T-helper 1 cell treated with Interleukin-12 subunit alpha and Interleukin-12 subunit beta and Interleukin-4 antibody, amounts not matched to agents 30 ng/mL and 1 ng/mL, for 36 hours (primary cell): Measurements from ENCODE around the gene OR4A15. TPM values are rescaled to one million over a fixed set of nuclear protein-coding genes. Genes with fewer than 3 reads are reported as not detected.

Experiments
- intact Hi-C: fragments of 100-400 bp; cut with micrococcal nuclease; formaldehyde crosslinking; loops from one replicate; pipeline ENCODE4 v1.15.1; 2024
- total RNA-seq: library from RNA; stranded (reverse); gene quantifications from 2 replicates; pipeline ENCODE4 v1.2.3, GENCODE V29; 2022

The OR4A15 gene
- total RNA-seq, result not detected in 2 replicates

- intact Hi-C loops, result no loop called here
Measured at GRCh38 chr11:55367674-55368073, at the start of gene OR4A15. Gene OR4A15, plus strand, starts transcription at chr11:55367974. Its CDS starts 0 bp downstream, at chr11:55367974.

DNA sequence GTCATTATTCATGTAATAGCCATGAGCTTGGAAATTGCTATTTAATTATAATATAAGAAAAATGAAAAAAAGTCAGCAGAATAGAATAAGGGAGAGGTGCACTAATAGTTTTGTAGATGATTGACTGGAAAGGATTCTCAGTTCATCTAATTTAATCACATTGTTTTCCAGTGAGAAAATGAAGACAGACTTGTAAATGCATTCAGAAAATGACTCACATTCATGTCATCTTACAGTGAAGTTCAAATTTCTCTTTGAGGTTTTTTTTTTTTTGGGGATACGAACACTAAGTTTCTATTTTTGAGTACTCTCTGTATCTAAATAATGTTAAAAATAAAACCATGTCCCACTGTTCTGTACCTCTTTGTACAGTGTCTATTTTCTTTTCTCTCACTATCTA, 43.3 kb upstream of the OR4A15 start:
- intact Hi-C loops, result no loop called here

- intact Hi-C loops, result no loop called here
Measured at GRCh38 chr11:55342901-55343300, 24.9 kb upstream of the OR4A15 start, which contains the start of gene OR4A16. Gene OR4A16, plus strand, starts transcription at chr11:55343201. Its CDS starts 0 bp downstream, at chr11:55343201.

- intact Hi-C loops, result no loop called here
Measured at GRCh38 chr11:55345306-55345705, 22.5 kb upstream of the OR4A15 start.

DNA sequence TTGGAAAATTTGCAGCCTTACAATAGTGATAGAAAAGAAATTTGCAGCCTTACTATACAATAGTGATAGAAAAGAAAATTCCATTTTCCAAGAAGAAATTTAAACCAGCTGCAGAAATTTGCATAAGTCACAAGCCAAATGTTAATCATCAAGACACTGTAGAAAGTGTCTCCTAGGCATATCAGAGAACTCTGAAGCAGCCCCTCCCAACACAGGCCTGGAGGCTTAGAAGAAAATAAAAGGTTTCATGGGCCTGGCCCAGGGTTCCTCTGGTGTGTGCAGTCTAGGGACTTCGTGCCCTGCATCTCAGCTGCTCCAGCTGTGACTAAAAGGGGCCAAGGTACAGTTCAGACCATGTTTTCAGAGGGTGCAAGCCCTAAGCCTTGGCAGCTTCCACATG, 18.7 kb upstream of the OR4A15 start:
- intact Hi-C loops, result no loop called here

DNA sequence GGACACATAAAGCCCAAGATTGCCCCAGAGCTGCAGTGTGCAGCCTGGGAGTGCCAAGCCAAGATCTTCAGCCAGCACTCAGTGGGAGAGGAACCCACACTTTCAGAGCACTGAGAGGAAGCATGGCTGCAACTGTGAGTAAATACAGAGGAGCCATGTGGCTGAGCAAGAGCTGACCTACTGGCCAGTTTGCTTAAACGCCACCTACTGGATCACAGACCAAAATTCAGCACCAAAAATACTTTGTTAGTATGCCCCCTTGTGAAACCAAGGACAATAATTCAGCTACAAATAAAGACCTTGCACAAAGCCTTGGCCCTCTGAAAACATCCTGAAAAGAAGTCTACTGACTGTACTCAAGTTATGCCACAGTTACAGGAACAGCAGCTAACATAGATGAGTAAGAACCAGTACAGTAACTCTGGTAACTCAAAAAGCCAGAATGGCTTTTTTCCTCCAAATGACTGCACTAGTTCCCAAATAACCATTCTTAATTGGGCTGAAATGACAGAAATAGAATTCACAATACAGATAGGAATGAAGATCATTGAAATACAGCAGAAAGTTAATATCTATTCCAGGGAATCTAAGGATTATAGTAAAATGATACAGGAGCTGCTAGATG, 10.1 kb upstream of the OR4A15 start:
- intact Hi-C loops, result no loop called here

GRCh38 chr11:55401011-55401410, 33.2 kb downstream of the OR4A15 start:
- intact Hi-C loops, result no loop called here

Other genes with a start within 250 kb of the OR4A15 start
- not detected in 2 replicates for gene TRIM48, start 105.8 kb upstream of the OR4A15 start, total RNA-seq
- gene OR4A16, start 24.8 kb upstream of the OR4A15 start, total RNA-seq, result not detected in 2 replicates
- gene OR4C15, start 186.5 kb downstream of the OR4A15 start, total RNA-seq, result not detected in 2 replicates
- gene OR4C16, start 204.2 kb downstream of the OR4A15 start, total RNA-seq, result not detected in 2 replicates
- gene OR4C11, start 239.7 kb downstream of the OR4A15 start, total RNA-seq, result not detected in 2 replicates